ENCODE measurements around the gene HMGA1. TPM values are rescaled to one million over a fixed set of nuclear protein-coding genes. Genes with fewer than 3 reads are reported as not detected.
A peak's percentile ranks its signal among the peaks of the same experiment; 100 is the strongest.

Gene HMGA1
- total and polyA plus RNA-seq, 10 of the 15 experiments (the other 5 are each of a cell fraction or from before 2014, with no cell fraction given), result 13.4 to 885 (median 508) TPM

GRCh38 chr6:34275128-34275804 lies 38.6 kb downstream of the HMGA1 start:
- intact Hi-C loops (cut with micrococcal nuclease; ENCODE audit: unreplicated experiment) (no loop called here), in situ Hi-C loops (cut with MboI) (no loop called here)
- peaks cover 13% of the 10 kb centered on the region for H3K4me1 ChIP-seq (ENCODE audit: control insufficient read depth, insufficient read depth, low read length)
- no peaks in the 10 kb centered on the region for H4K20me1 ChIP-seq (ENCODE audit: control insufficient read depth, insufficient read depth)
- CTCF ChIA-PET, result interaction anchor here (0.9 kb wide), 1 partner anchor 140 kb away, joined by 3 read pairs; no protein-coding TSS in a partner anchor
- FAIRE-seq, result no peak
- no peak overlapping the region for H2AFZ ChIP-seq (ENCODE audit: control insufficient read depth, low read depth, low read length)
- SMC1A ChIA-PET (ENCODE audit: uncharacterized antibody, unreplicated experiment), result interaction anchor here (1.0 to 1.5 kb wide), 3 partner anchors 26 to 140 kb away, joined by 3 to 5 read pairs (median 5); no protein-coding TSS in a partner anchor
- RAD21 ChIA-PET (ENCODE audit: unreplicated experiment), result interaction anchor here (0.7 kb wide), 3 partner anchors 23 to 530 kb away, joined by 3 to 5 read pairs (median 3); no protein-coding TSS in a partner anchor
- TF ChIP-seq HDGF (IDR thresholded peaks at IDR 0.05), result no peak
- peak; percentile 34; the same call in 1 of the 2 replicates for TF ChIP-seq PKNOX1 (IDR thresholded peaks at IDR 0.05)
- H3K79me2 ChIP-seq (ENCODE audit: control insufficient read depth, insufficient read depth, low read length), result no peaks in the 10 kb centered on the region
- H3K9me3 ChIP-seq (replicated peaks; ENCODE audit: control insufficient read depth, insufficient read depth, low read length), result no peaks in the 10 kb centered on the region
- H3K36me3 ChIP-seq (ENCODE audit: control insufficient read depth in 2 of 2, insufficient read depth in 2 of 2, low read length in 1 of 2), result peaks cover 0 to 5% of the 10 kb centered on the region in 2 experiments; a peak in 3 of 4 replicates
- BruUV-seq (replicated peaks), result no TSS peak
- POLR2A ChIA-PET, result interaction anchor here (0.5 to 0.7 kb wide), 3 partner anchors 16 to 1684 kb away, joined by 3 to 6 read pairs (median 4); no protein-coding TSS in a partner anchor
- H3K27ac ChIP-seq (ENCODE audit: control insufficient read depth, insufficient read depth), result no peak overlapping the region
- no peak for DNase-seq (ENCODE audit: low read depth, low spot score)
- H3K9ac ChIP-seq (ENCODE audit: control insufficient read depth, insufficient read depth, low read length), result no peak overlapping the region
- no peak overlapping the region for H3K4me3 ChIP-seq
- no peak overlapping the region for H3K4me2 ChIP-seq (ENCODE audit: control insufficient read depth, insufficient read depth)
- WGBS (ENCODE audit: insufficient coverage, insufficient replicate concordance, low lambda C conversion rate, missing lambda C conversion rate), result 81% methylated on average over 3 of the region's 3 CpGs
- no peaks in the 10 kb centered on the region for H3K27me3 ChIP-seq (replicated peaks in 1 of 2; ENCODE audit: control insufficient read depth in 2 of 2, insufficient read depth in 2 of 2, low read length in 1 of 2)
- ATAC-seq, result peak; percentile 48

GRCh38 chr6:34276191-34276590 lies 39.5 kb downstream of the HMGA1 start:
- H3K9me3 ChIP-seq (replicated peaks; ENCODE audit: control insufficient read depth, insufficient read depth, low read length), result no peaks in the 10 kb centered on the region
- peaks cover 0 to 5% of the 10 kb centered on the region in 2 experiments; a peak in 3 of 4 replicates for H3K36me3 ChIP-seq (ENCODE audit: control insufficient read depth in 2 of 2, insufficient read depth in 2 of 2, low read length in 1 of 2)
- H3K79me2 ChIP-seq (ENCODE audit: control insufficient read depth, insufficient read depth, low read length), result no peaks in the 10 kb centered on the region
- ChIA-PET CTCF (interaction anchor here (0.7 kb wide), 1 partner anchor 763 kb away, joined by 4 read pairs; no protein-coding TSS in a partner anchor), SMC1A (ENCODE audit: uncharacterized antibody, unreplicated experiment) (interaction anchor here (1.0 kb wide), 1 partner anchor 25 kb away, joined by 5 read pairs; no protein-coding TSS in a partner anchor), POLR2A (interaction anchor here (0.7 kb wide), 3 partner anchors 15 to 1685 kb away, joined by 3 to 4 read pairs (median 4); no protein-coding TSS in a partner anchor), RAD21 (ENCODE audit: unreplicated experiment) (interaction anchor here (0.7 kb wide), 3 partner anchors 22 to 531 kb away, joined by 3 to 5 read pairs (median 3); no protein-coding TSS in a partner anchor)
- ATAC-seq (no peak), DNase-seq (ENCODE audit: low read depth, low spot score) (no peak), FAIRE-seq (no peak)
- no peak overlapping the region for H2AFZ ChIP-seq (ENCODE audit: control insufficient read depth, low read depth, low read length)
- no peak overlapping the region for H3K4me3 ChIP-seq
- no TSS peak for BruUV-seq (replicated peaks)
- H4K20me1 ChIP-seq (ENCODE audit: control insufficient read depth, insufficient read depth), result no peaks in the 10 kb centered on the region
- peaks cover 13% of the 10 kb centered on the region for H3K4me1 ChIP-seq (ENCODE audit: control insufficient read depth, insufficient read depth, low read length)
- H3K9ac ChIP-seq (ENCODE audit: control insufficient read depth, insufficient read depth, low read length), result no peak overlapping the region
- in situ Hi-C loops (cut with MboI), result no loop called here
- H3K4me2 ChIP-seq (ENCODE audit: control insufficient read depth, insufficient read depth), result no peak overlapping the region
- 92% methylated on average over 5 of the region's 5 CpGs for WGBS (ENCODE audit: insufficient coverage, insufficient replicate concordance, low lambda C conversion rate, missing lambda C conversion rate)
- H3K27ac ChIP-seq (ENCODE audit: control insufficient read depth, insufficient read depth), result no peak overlapping the region
- intact Hi-C loops (cut with micrococcal nuclease; ENCODE audit: unreplicated experiment), result no loop called here
- H3K27me3 ChIP-seq (replicated peaks in 1 of 2; ENCODE audit: control insufficient read depth in 2 of 2, insufficient read depth in 2 of 2, low read length in 1 of 2), result no peaks in the 10 kb centered on the region
- no peak for TF ChIP-seq RUNX3 (IDR thresholded peaks at IDR 0.05; ENCODE audit: low read length)
- TF ChIP-seq CBX3 (IDR thresholded peaks at IDR 0.05; ENCODE audit: borderline replicate concordance, low read depth), result no peak
- TF ChIP-seq ZNF384 (IDR thresholded peaks at IDR 0.05; ENCODE audit: borderline replicate concordance, low read depth, low read length), result no peak
- TF ChIP-seq STAT3 (IDR thresholded peaks at IDR 0.05; ENCODE audit: low read depth, low read length), result no peak
- TF ChIP-seq TCF3 (IDR thresholded peaks at IDR 0.05; ENCODE audit: borderline replicate concordance, insufficient read depth, low read depth, low read length), result no peak
- TF ChIP-seq CREM (IDR thresholded peaks at IDR 0.05; ENCODE audit: low read depth), result no peak
- TF ChIP-seq BCLAF1 (IDR thresholded peaks at IDR 0.05), result no peak
- TF ChIP-seq NR2F1 (conservative IDR thresholded peaks at IDR 0.05), result no peak
- TF ChIP-seq SIN3A (IDR thresholded peaks at IDR 0.05; ENCODE audit: low read depth, low read length), result no peak
- TF ChIP-seq CEBPB (IDR thresholded peaks at IDR 0.05; ENCODE audit: borderline replicate concordance in 1 of 2, low read depth in 2 of 2, low read length in 2 of 2), result no peak
- no peak for TF ChIP-seq ZSCAN29 (IDR thresholded peaks at IDR 0.05)

All from GM12878 (cell line).